Stimulated activated CD4-positive, alpha-beta T cell treated with anti-CD3 and anti-CD28 coated beads, TNF-alpha, amount 100 ng/mL, for 1 hour (primary cell): ENCODE data around the gene PRR35.
A peak's percentile ranks its signal among the peaks of the same experiment; 100 is the strongest.
"Not testable (repeated sequence)": the region's sequence is repeated elsewhere in the genome, so short reads cannot be mapped to it uniquely, and the experiment has no call there.

ENCODE experiments used
- DNase-seq, 3 donors: peaks; one replicate each; pipeline ENCODE4 v3.0.0-alpha.2; 2020; ENCODE audit warnings: low read depth in 3 of 3, low spot score in 1 of 3

Gene PRR35

DNA sequence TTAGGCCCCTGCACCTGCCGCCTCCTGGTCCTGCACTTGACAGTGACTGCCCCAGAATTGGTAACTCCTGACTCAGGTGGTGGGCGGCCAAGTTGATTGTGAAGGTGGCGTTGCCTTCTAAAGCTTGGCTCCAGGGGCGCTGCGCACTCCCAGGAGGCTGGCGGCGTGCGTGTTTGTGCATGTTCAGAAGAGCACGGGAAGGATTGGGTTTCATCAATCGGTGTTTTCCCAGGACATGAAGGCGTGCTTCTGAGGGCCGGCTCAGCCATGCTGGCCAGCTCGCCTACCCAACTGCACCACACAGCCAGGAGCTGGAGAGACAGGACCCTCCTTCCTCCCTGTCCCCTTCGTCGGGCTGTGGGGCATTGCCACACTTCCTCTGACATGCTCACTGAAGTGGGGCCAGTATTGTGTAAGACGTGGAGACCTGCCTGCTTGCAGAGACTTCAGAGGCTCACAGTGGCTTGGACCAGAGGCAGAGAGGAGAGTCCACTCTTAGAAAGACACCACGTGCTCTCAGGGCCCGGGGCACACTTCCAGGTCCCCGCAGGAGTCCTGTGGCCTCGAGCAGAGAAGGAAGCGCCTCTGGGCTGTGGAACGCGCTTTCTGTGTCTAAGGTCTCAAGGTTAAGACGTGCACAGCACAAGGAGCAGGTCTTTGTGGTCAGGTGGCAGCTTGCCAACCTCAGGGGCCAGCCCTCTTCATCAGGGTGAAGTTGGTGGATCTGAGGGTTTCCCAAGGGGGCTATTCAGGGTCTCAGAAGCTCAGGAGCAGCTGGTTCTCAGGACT lies 32.5 kb downstream of the PRR35 start:
- DNase-seq, result no peak

DNA sequence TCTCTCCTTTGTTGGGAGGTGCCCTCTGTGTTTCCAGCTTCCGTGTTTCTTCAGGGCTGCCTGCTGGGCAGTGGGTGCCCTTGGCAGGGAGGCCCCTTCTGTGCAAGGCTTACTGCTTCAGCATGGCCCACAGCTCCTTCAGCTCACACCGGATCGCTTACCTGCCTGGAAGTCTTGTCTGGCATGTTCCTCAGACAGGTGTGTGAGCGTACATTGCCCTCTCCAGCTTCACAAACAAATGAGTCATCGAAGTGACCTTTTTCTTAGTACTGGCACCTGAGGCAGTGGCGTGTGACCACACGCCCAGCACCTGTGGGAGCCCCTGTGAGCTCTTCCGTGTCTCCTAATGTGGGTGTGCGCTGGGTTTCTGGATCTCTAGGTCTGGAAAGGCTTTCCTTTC lies 33.2 kb downstream of the PRR35 start:
- DNase-seq, result no peak

DNA sequence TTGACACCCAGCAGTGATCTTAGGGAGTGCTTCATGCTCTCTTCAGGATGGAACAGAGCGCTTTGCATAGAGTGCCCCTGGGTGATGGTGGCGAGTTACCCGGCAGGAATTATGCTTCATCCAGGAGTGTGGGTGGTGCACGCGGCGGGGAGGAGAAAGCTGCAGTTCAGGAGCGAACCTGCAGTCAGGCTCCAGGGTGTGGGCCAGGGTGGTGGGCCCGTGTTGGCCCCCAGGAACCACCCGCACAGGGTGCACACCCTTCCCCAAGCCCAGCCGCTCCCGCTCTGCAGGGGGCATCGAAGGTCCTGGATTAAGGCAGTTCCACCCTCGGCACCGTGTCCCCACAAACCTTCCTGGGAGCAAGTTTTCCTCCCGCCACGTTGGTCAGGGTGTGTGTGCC lies 33.6 kb downstream of the PRR35 start:
- DNase-seq, result no peak

DNA sequence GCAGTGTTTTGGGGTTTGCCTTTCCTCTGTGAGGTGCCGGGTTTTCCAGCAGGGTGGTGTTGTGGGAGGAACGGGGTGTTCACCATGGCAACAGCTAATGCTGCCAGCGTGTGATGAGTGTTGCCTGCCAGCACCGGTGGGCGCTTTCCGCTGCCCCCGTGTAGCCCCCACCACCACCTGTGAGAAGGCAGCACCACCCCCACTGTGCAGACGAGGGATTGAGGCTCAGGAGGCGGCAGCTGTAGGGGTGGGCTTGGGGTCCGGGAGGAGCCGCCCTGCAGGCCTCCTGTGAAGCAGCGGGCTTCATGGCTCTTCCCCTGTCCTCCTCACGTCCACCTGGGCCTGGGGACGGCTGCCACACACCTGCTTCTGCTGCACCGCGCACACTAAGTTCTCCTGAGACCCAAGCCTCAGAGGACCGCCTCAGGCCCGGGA lies 34.9 kb downstream of the PRR35 start:
- DNase-seq, result no peak

DNA sequence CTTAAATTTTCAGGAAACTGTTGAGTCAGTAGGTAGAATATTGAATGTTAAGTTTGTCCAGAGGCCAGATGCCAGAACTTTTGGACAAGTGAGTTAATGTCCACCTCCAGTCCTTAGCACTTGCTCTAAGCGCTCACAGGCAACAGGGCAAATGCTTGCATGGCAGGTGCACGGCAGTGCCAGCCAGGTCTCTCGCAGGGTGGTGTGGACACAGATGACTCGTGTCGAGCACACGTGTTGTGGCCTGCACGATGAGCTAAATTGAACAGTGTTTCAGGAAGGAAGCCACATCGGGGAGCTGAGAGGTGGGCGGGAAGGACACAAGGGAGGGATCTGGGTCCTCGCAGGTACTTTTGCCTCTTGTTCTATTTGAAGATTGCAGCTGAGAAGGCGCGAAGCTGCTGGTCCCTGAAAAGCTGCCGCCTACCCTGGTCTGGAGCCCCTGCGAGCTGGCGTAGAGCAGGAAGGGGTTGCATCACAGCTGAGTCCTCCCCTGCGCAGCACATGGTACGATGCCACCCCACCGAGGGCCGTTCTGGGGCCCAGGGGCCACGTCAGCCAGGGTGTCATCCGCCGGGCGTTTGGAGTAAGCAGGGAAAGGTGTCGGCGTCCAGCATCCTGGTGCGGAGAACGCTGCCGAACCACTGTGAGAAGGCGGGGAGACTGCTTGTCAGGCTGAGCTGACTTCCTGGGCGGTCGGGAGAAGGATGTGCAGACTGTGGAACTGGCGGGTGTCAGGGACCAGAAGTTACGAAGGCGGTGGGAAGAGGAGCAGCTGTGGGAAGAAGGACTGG lies 35.9 kb downstream of the PRR35 start:
- no peak for DNase-seq

DNA sequence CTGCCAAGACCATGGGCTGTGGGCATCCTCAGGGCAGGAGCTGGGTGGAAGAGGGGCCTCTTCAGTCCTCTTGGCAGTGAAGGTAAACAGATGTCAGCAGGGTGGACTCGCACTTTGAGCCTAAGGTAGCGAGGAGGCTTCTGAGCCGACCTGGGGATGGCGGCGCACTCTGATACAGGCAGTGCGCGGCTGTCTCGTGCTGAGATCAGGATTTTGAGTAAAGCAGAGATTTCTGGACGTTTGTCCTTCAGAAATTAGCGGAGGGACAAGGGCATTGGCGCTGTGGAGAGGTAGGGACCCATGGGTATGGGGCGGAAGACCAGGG lies 36.5 kb downstream of the PRR35 start:
- DNase-seq, result no peak

DNA sequence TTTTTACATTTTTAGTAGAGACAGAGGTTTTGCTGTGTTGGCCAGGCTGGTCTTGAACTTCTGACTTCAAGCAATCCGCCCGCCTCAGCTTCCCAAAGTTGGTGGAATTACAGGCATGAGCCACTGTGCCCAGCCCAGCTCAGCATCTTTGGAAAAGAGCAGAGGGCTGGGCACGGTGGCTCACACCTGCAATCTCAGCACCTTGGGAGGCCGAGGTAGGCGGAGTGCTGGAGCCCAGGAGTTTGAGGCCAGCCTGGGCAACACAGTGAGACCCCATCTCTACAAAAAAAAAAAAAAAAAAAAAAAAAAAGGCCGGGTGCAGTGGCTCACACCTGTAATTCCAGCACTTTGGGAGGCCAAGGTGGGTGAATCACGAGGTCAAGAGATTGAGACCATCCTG lies 37.5 kb downstream of the PRR35 start:
- DNase-seq, result not testable (repeated sequence)

DNA sequence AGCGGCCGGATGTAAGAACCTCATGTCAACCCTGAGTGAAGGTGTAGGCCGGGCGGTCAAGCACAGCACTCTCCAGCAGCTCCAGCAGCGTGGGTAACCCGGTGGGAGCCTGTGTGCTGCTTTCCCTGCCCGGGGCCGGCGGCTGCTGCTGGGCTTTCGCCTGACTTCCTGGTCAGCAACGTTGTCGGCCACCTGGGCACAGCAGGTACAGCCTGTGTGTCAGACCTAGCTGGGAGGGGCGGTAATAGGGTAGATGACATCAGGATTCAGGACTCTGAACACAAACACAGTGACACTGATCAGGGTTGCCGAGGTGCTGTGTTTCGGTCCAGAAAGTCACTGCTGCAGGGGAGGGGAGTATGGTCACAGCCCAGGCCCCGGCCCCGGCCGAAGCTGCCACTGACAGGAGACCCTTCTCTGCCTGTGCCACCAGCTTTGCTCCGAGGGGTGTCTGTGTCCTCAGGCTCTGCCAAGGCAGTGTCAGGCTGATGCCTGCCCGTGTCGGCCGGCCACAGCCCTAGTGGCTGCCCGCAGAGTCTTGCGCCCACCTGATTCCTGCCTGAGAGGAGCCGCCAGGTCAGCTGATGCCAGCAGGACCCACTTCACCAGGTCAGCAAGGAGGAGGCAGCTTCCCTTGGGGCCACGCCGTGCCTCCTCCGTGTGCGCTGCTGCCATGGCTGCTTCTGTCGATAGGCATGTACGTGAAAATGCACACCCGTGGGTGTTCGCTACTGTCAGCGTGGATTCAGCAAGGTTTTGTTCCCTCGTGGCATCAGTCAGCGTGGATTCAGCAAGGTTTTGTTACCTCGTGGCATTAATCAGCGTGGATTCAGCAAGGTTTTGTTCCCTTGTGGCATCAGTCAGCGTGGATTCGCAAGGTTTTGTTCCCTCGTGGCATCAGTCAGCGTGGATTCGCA lies 38.9 kb downstream of the PRR35 start:
- no peak for DNase-seq

DNA sequence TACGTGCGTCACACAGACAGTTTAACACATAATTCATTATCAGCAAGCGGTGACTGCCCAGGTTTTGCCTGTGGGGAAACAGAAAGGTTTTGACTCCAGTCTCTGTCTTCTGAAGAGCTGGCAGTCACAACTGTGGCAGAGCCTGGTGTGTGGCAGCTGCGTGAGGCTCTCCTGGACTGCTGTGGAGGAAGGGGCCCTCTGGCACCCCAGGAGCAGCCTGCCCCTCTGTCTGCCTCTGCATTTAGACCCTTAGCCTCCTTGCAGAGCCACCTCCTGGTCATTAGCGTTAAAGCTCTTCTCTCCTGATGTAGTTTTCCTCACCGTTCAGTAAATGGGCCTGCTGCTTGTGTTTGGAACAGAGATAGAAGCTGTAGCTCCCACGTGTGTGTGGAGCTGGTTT lies 40.6 kb downstream of the PRR35 start:
- no peak for DNase-seq

DNA sequence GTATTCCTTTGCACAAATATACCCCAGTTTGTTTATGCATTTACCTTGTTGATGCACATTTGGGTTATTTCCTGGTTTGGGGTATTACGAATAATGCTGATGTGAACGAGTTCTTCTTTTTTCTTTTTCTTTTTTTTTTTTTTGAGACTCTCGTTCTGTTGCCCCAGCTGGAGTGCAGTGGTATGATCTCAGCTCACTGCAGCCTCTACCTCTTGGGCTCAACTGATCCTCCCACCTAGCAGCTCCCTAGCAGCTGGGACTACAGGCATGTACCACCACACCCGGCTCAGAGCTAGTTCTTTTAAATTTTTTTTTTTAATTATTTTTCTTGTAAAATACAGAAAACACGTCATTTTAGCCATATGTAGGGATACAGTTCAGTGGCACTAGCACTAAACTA lies 43.7 kb downstream of the PRR35 start:
- no peak for DNase-seq

DNA sequence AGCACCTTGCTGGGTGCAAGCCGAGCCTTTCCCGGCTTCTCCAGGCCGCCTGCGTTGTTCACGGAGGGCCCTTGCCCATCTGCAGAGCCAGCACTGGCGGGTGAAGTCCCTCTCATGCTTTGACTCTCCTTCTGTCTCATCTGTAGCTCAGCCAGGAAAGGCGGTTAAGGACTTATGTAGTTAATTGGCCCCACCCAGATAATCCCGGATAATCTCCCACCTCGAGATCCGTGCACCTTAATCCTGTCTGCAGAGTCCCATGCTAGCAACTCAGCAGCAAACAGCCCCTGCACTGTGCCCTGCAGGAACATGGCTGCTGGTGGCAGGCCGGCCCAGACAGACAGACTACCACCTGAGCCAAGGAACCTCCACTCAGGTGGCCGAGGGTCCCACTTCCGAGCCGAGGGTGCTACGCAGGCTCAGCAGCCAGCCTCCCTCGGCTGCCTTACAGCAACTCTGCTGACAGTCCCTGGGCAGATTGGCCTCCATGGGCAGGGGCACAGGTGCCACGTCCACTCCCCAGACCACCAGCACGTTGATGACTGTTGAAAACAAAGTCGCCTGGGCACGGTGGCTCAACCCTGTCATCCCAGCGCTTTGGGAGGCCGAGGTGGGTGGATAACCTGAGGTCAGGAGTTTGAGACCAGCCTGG lies 46.6 kb downstream of the PRR35 start:
- DNase-seq, result no peak

DNA sequence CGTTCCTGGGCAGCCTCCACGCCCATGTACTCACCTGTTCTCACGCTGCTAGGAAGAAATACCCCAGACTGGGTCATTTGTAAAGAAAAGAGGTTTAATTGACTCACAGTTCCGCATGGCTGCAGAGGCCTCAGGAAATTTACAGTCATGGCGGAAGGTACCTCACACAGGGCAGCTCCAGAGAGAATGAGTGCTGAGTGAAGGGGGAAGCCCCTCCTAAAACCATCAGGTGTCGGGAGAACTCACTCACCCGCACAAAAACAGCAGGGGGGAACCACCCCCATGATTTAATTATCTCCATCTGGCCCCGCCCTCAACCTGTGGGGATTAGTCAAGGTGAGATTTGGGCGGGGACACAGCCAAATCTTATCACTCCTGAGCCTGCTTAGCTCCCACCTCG lies 47.8 kb downstream of the PRR35 start:
- no peak for DNase-seq

DNA sequence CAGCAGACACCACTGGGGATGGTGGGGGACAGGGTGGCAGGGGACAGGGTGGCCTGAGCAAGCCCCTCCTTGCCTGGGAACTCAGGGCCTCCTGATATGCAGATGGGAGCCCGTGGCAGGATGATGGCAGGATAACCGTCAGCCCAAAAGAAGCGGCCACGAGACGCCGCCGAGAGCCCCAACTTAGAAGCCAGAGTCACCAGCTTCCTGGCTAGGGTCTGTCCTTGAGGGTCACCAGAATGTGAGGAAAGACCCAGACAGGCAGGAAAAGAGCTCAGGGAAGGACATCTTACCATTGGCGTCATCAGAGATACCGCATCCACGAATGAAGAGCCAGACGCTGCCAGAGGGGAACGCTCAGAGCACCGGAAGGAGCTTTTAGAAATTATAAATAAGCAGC lies 49.1 kb downstream of the PRR35 start:
- no peak for DNase-seq

DNA sequence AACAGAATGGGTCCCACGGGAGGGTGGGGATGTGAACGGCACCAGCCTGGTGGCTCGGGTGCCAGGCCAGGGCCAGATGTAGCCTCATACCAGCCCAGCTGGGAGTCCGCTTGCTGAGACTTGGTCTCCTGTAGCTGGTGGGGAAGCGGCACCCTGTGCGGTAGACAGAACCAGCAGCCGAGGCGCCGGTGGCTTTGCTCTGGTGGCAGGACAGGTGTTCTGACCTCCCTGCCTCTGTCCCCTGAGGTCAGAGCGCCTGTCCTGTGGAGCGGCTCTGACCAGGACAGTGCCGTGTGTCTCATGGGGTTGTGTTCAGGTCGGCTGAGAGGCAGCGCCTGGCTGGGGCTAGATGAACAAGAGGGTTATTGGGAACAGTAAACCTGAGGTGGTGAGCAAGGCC lies 49.8 kb downstream of the PRR35 start:
- DNase-seq, result no peak

DNA sequence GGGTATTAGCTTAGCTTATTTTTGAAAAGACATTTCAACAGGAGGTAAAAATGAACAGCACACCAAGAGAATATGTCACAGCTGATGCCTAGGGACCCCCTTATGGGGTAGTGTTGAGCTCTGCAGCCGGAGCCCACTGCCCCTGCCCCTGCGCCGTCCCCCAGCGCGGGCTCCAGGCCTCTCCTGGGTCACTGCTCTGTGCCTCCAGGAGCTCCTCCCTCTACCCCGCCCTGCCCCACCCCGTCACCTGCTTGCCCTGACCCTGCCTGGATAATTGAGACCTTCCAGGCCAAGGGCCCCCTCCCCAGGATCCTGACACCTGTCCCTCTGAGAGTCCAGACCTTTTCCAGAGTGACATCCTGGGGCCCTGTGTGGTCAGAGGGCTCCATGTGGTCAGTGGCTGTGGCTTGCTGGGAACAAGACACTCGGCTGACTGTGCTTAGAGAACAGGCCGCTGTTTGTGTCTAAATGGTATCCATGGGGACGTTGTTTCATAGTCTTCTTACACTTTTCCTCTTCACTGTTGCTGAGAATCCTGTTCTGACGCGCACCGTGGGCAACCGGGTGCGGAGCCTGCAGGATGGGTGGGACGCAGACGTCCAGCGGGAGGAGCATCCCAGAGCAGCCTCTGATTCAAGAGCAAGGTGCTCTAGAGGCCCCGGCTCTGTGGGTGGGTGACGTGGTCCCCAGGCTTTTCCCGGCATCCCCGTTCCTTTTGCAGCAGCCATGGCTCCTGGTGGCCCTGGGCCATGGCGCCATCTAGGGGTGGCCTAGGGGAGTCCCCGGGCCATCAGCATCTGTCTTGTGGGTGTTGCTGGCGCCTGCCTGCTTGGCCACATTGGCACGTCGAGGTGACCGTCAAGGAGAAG lies 50.6 kb downstream of the PRR35 start:
- peak in 1 of 3 donors; percentile 49 for DNase-seq

DNA sequence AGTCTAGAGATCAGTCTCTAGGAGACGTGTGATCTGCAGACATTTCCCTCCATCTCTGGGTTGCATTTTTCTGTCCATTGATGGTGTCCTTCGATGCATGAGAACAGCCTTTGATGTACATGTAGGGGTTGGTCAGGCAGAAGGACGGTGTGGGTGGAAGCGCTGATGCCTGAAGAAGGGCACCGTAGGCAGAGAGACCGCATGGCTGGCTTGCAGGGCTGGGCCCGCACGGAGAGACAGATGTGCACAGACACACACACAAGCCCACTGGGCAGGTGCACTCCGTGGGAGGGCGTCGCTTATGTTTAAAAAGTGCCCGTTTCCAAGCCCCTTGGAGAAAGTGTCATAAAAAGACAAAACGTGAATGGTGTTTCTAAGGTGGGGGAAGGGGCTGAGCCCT lies 54.9 kb downstream of the PRR35 start:
- no peak for DNase-seq
